Endothelial cell of umbilical vein (primary cell): Measurements from ENCODE around the gene POU6F1. TPM values are rescaled to one million over a fixed set of nuclear protein-coding genes. Genes with fewer than 3 reads are reported as not detected.

ENCODE experiments used
- Bru-seq: library from RNA; stranded (reverse); fragments of 400-500 nt; gene quantifications from one replicate; lab custom pipeline; 2021; lab: Mats Ljungman, UMichigan
- BruChase-seq, 2 experiments: library from RNA; stranded (reverse); fragments of 400-500 nt; gene quantifications; one replicate each; lab custom pipeline; 2021; lab: Mats Ljungman, UMichigan
- BruUV-seq: library from RNA; stranded (reverse); fragments of 400-500 nt; replicated peaks from 2 replicates; lab custom pipeline; 2021; lab: Mats Ljungman, UMichigan
- CTCF ChIA-PET: fragments of 300-600, 350-600 bp; sonication (Branson Sonifier 250); formaldehyde crosslinking; loops from one replicate; lab custom pipeline; 2021; ENCODE audit warnings: antibody characterized with exemption, inconsistent platforms; lab: Charles Lee
- POLR2A ChIA-PET: fragments of 300-600, 350-600 bp; sonication (Branson Sonifier 250); formaldehyde crosslinking; loops from one replicate; lab custom pipeline; 2021; ENCODE audit warnings: antibody characterized with exemption, inconsistent platforms; lab: Charles Lee
- DNase-seq: peaks from one replicate; pipeline ENCODE4 v3.0.0-alpha.2; 2011; ENCODE audit warnings: low read depth, low spot score
- FAIRE-seq: peaks from 2 replicates; lab custom pipeline; 2011; peaks lifted over from hg19 to GRCh38; lab: Jason Lieb, UNC
- H2AFZ ChIP-seq: 2 replicates; pipeline ENCODE4 v1.6.0; 2012; ENCODE audit warnings: low read depth, low read length, control low read depth, inconsistent platforms
- H3K27ac ChIP-seq: 2 replicates; pipeline ENCODE4 v1.5.1; 2011; ENCODE audit warnings: low read depth, mild to moderate bottlenecking, control low read depth, low read length, moderate library complexity; ENCODE audit not compliant: insufficient read depth
- H3K27me3 ChIP-seq, 2 experiments: 2 replicates each; pipeline versions ENCODE4 v1.6.0 to v1.6.1; 2011; ENCODE audit warnings: low read length in 2 of 2, mixed read lengths in 1 of 2; ENCODE audit not compliant: control insufficient read depth in 2 of 2, insufficient read depth in 2 of 2
- H3K36me3 ChIP-seq, 2 experiments: 2 replicates in 1 of 2; 3 replicates in 1 of 2; pipeline ENCODE4 v1.5.1; 2011; ENCODE audit warnings: low read length in 2 of 2, mild to moderate bottlenecking in 1 of 2, moderate library complexity in 1 of 2; ENCODE audit not compliant: control insufficient read depth in 2 of 2, insufficient read depth in 2 of 2; ENCODE audit errors: extremely low read depth in 1 of 2
- H3K4me1 ChIP-seq: 3 replicates; pipeline ENCODE4 v1.5.1; 2011; ENCODE audit warnings: mild to moderate bottlenecking, low read length; ENCODE audit not compliant: control insufficient read depth, insufficient read depth; ENCODE audit errors: extremely low read depth
- H3K4me2 ChIP-seq: 2 replicates; pipeline ENCODE4 v1.6.1; 2011; ENCODE audit warnings: low read length, control low read depth, mixed read lengths; ENCODE audit not compliant: insufficient read depth
- H3K4me3 ChIP-seq, 3 experiments: fragments of 200-600 bp in 1 of 3; sonication (generic), shearing (Covaris generic) in 1 of 3; replicated peaks in 1 of 3; 2 replicates each; pipeline ENCODE4 v1.5.1; 2011 to 2016; ENCODE audit warnings: control low read depth in 3 of 3, low read length in 3 of 3, mild to moderate bottlenecking in 2 of 3, inconsistent platforms in 1 of 3, low read depth in 1 of 3, moderate library complexity in 1 of 3; ENCODE audit not compliant: insufficient read depth in 1 of 3
- H3K79me2 ChIP-seq: 2 replicates; pipeline ENCODE4 v1.6.0; 2012; ENCODE audit warnings: low read length, inconsistent platforms; ENCODE audit not compliant: control insufficient read depth, insufficient read depth
- H3K9ac ChIP-seq: replicated peaks from 2 replicates; pipeline ENCODE3; 2011; ENCODE audit warnings: low read length, control low read depth; ENCODE audit not compliant: insufficient read depth; ENCODE audit errors: extremely low read depth
- H3K9me1 ChIP-seq: replicated peaks from 3 replicates; pipeline ENCODE4 v1.6.0; 2011; ENCODE audit warnings: mild to moderate bottlenecking, low read length; ENCODE audit not compliant: control insufficient read depth, insufficient read depth; ENCODE audit errors: extremely low read depth
- H3K9me3 ChIP-seq: replicated peaks from 2 replicates; pipeline ENCODE4 v1.5.1; 2012; ENCODE audit warnings: low read length, inconsistent platforms; ENCODE audit not compliant: control insufficient read depth, insufficient read depth
- H4K20me1 ChIP-seq: replicated peaks from 2 replicates; pipeline ENCODE3; 2011; ENCODE audit warnings: mild to moderate bottlenecking, low read length; ENCODE audit not compliant: control insufficient read depth, insufficient read depth; ENCODE audit errors: extremely low read depth
- CTCF ChIP-seq, 2 donors: IDR thresholded peaks; 1 replicate in 1 of 2; 2 replicates in 1 of 2; pipeline ENCODE4 v1.5.1; 2011; ENCODE audit warnings: low read length in 2 of 2, mild to moderate bottlenecking in 2 of 2, moderate library complexity in 2 of 2, control low read depth in 1 of 2, inconsistent platforms in 1 of 2, low read depth in 1 of 2; ENCODE audit not compliant: insufficient read depth in 1 of 2; ENCODE audit errors: extremely low read depth in 1 of 2
- EZH2 ChIP-seq: IDR thresholded peaks from 2 replicates; pipeline ENCODE4 v1.6.1; 2012; ENCODE audit warnings: borderline replicate concordance, low read depth, mild to moderate bottlenecking, moderate library complexity, low read length, inconsistent platforms; ENCODE audit not compliant: severe bottlenecking
- FOS ChIP-seq: IDR thresholded peaks from 2 replicates; pipeline ENCODE4 v1.6.1; 2011; ENCODE audit warnings: mild to moderate bottlenecking, low read length, moderate library complexity, borderline replicate concordance; ENCODE audit not compliant: insufficient read depth
- GATA2 ChIP-seq: IDR thresholded peaks from 2 replicates; pipeline ENCODE4 v1.7.0; 2011; ENCODE audit warnings: low read depth, mild to moderate bottlenecking, moderate library complexity, mixed read lengths, low read length; ENCODE audit not compliant: insufficient read length, insufficient read depth
- JUN ChIP-seq: IDR thresholded peaks from 2 replicates; pipeline ENCODE4 v1.6.1; 2011; ENCODE audit warnings: borderline replicate concordance, low read depth; ENCODE audit not compliant: insufficient read length, insufficient read depth
- MYC ChIP-seq: IDR thresholded peaks from one replicate; pipeline ENCODE4 v1.6.1; 2011; ENCODE audit warnings: mild to moderate bottlenecking, low read depth, low read length
- POLR2A ChIP-seq: IDR thresholded peaks from 2 replicates; pipeline ENCODE4 v1.6.1; 2012; ENCODE audit warnings: low read depth, mild to moderate bottlenecking, control low read depth, low read length
- POLR2AphosphoS5 ChIP-seq: IDR thresholded peaks from 2 replicates; pipeline ENCODE4 v1.6.1; 2012; ENCODE audit warnings: low read depth, mild to moderate bottlenecking, control low read depth, low read length, moderate library complexity; ENCODE audit not compliant: insufficient read depth
- dilution Hi-C: fragments of 300-500 bp; cut with MboI; formaldehyde crosslinking; loops from one replicate; pipeline ENCODE4 v1.15.0; 2019; ENCODE audit warnings: low sequenced_read_pairs; ENCODE audit not compliant: extremely low pct_ligation_motif_present
- intact Hi-C: fragments of 100-400 bp; cut with micrococcal nuclease; formaldehyde crosslinking; loops from one replicate; pipeline ENCODE4 v1.10.0; 2022
- long read RNA-seq: library from polyadenylated mRNA; stranded (forward); transcript quantifications from one replicate; pipeline ENCODE4 v2.0.0, GENCODE V29; 2021
- polyA minus RNA-seq, 3 experiments: library from RNA; depleted of rRNA, polyadenylated mRNA; stranded (reverse); fragments of >200 nt; gene quantifications; 1 replicate in 1 of 3; 2 replicates in 2 of 3; pipeline ENCODE4 v1.2.3, GENCODE V29; 2011
- polyA plus RNA-seq, 4 experiments: library from polyadenylated mRNA; depleted of rRNA in 3 of 4; stranded (reverse) in 3 of 4; unstranded in 1 of 4; fragments of >200 nt; gene quantifications; 2 replicates each; pipeline versions ENCODE4 v1.2.1 to v1.2.3, GENCODE V29; 2011 to 2012; ENCODE audit warnings: missing spikeins in 1 of 4
- total RNA-seq: library from RNA; stranded (reverse); gene quantifications from 2 replicates; pipeline ENCODE4 v1.2.3, GENCODE V29; 2021
- TF ChIP-seq, protein P1 (sequence below): IDR thresholded peaks from 2 replicates; pipeline ENCODE4 v1.6.1; 2011; ENCODE audit not compliant: insufficient read depth, insufficient read length

The POU6F1 gene, protein sequence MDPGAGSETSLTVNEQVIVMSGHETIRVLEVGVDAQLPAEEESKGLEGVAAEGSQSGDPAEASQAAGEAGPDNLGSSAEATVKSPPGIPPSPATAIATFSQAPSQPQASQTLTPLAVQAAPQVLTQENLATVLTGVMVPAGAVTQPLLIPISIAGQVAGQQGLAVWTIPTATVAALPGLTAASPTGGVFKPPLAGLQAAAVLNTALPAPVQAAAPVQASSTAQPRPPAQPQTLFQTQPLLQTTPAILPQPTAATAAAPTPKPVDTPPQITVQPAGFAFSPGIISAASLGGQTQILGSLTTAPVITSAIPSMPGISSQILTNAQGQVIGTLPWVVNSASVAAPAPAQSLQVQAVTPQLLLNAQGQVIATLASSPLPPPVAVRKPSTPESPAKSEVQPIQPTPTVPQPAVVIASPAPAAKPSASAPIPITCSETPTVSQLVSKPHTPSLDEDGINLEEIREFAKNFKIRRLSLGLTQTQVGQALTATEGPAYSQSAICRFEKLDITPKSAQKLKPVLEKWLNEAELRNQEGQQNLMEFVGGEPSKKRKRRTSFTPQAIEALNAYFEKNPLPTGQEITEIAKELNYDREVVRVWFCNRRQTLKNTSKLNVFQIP
- total RNA-seq, result 14.4 and 17.5 TPM in 2 replicates
- polyA plus RNA-seq, result 5.4 and 6.4 TPM in 2 replicates
- 3.1 and 4.3 TPM in 2 replicates for polyA plus RNA-seq (2011; cell fraction: cytosol; rRNA removed)
- polyA plus RNA-seq (2011; cell fraction: nucleus; rRNA removed), result 13.3 and 18.1 TPM in 2 replicates
- 4.3 and 6.7 TPM in 2 replicates for polyA plus RNA-seq (2012)
- 4.0 and 5.6 TPM in 2 replicates for polyA minus RNA-seq
- polyA minus RNA-seq (2011; cell fraction: cytosol; rRNA and poly(A)+ RNA removed), result 5.1 TPM
- 6.8 and 7.0 TPM in 2 replicates for polyA minus RNA-seq (2011; cell fraction: nucleus; rRNA and poly(A)+ RNA removed)
- percentile 52 among the genes with signal in this experiment for Bru-seq, nascent RNA
- percentile 58 among the genes with signal in this experiment for BruChase-seq, experiment 1, labeled RNA remaining after a 6-hour chase
- percentile 56 among the genes with signal in this experiment for BruChase-seq, experiment 2, labeled RNA remaining after a 2-hour chase
- long read RNA-seq, full-length matches to known transcripts, result 2 of 12 reads
- long read RNA-seq, partial matches to known transcripts, result 2 of 12 reads
- long read RNA-seq, other reads (novel, unspliced or antisense), result 8 of 12 reads

DNA sequence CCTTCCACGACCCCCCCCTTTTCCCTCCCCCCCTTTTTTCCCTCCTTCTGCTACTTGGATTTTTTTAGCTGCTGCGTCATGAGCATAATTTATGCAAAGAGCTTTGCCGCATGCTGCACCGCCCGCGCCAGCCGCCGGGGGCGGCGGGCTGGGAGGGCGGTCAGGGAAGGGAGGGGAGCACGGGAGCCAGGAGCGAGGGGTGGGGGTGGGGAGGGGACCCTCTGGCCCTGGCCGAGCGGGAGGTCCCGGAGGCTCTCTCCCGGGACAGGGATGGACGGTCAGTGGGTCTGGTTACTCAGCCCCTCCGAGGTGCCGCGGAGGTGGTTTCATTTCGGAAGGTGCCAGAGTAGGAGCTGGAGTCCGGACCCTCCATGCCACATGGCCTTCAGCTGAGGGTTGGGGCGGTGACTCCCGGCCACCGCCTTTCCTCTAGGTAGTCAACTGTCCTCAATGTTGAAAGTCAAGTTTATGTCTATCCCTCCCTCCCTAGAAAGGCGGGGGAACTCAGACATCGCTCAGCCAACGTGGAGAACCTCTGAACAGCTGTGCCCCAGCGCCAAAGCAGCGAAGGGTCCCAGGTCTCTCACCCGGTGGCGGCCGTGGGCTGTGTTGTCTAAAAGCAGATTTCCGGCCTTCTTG is at the start of gene POU6F1:
Gene POU6F1, minus strand, starts transcription at position 95 of the 639 bp plus-strand sequence. CDS start 11,226 bp downstream, outside the sequence.
- Histone ChIP-seq H3K4me3 (peak within 1 kb of the TSS; percentile 64 to 89 (median 69)), H3K27me3 (no peaks in the 10 kb centered on the region), H2AFZ (peak within 1 kb of the TSS; percentile 82), H3K79me2 (no peaks in the 10 kb centered on the region), H4K20me1 (no peaks in the 10 kb centered on the region), H3K27ac (peak within 1 kb of the TSS; percentile 70), H3K4me1 (peaks cover 16% of the 10 kb centered on the region), H3K9me3 (no peaks in the 10 kb centered on the region), H3K36me3 (no peaks in the 10 kb centered on the region), H3K4me2 (peak within 1 kb of the TSS; percentile 84), H3K9ac (peak within 1 kb of the TSS; percentile 85), H3K9me1 (no peaks in the 10 kb centered on the region)
- BruUV-seq, result TSS peak; percentile 53
- ChIA-PET POLR2A (interaction anchor here (0.5 to 1.6 kb wide), 12 partner anchors 18 to 455 kb away, joined by 3 to 12 read pairs (median 4); partner anchors contain the start of genes CSRNP2 and TFCP2), CTCF (interaction anchor here (0.5 to 2.4 kb wide), 22 partner anchors 11 to 685 kb away, joined by 3 to 27 read pairs (median 4); partner anchors contain the start of genes DAZAP2 and SMAGP)
- no peak for TF ChIP-seq GATA2
- TF ChIP-seq, protein P1, sequence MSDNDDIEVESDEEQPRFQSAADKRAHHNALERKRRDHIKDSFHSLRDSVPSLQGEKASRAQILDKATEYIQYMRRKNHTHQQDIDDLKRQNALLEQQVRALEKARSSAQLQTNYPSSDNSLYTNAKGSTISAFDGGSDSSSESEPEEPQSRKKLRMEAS, result no peak
- no peak for TF ChIP-seq EZH2
- TF ChIP-seq POLR2AphosphoS5, result no peak
- peak; percentile 16 for TF ChIP-seq POLR2A
- no peak for TF ChIP-seq MYC
- TF ChIP-seq FOS, result no peak
- no peak for TF ChIP-seq JUN
- peak; percentile 20 to 68 for TF ChIP-seq CTCF (IDR thresholded peaks at IDR 0.05; ENCODE audit: extremely low read depth in 1 of 2, insufficient read depth in 1 of 2, low read depth in 1 of 2, low read length in 2 of 2)
- dilution Hi-C loops, result no loop called here
- intact Hi-C loops, result loop anchor here (1.0 to 5.0 kb wide), 4 partner anchors 21 to 136 kb away; partner anchors contain the start of genes CSRNP2, DAZAP2 and SMAGP
- FAIRE-seq (peak; percentile 59), DNase-seq (peak; percentile 85)
